HT1080 (cell line): Measurements from ENCODE around the gene ACKR1. TPM values are rescaled to one million over a fixed set of nuclear protein-coding genes. Genes with fewer than 3 reads are reported as not detected.

Experiments used
- DNase-seq: peaks from one replicate; pipeline ENCODE4 v3.0.0-alpha.2; 2015; ENCODE audit warnings: low read depth
- small RNA-seq: library from RNA; depleted of rRNA; stranded (forward); fragments of <200 nt; gene quantifications from one replicate; pipeline ENCODE3, GENCODE V24; 2014
- total RNA-seq: library from RNA; depleted of rRNA; stranded (reverse); fragments of >200 nt; shearing (Covaris generic); gene quantifications from 2 replicates; pipeline ENCODE4 v1.2.3, GENCODE V29; 2014; rRNA removed

The ACKR1 gene
- total RNA-seq, 1 experiment from 2014 or later, result not detected

GRCh38 chr1:159222075-159222865 is 17.6 kb downstream of the ACKR1 start:
- DNase-seq, result no peak

GRCh38 chr1:159223004-159223403 is 18.3 kb downstream of the ACKR1 start:
- no peak for DNase-seq

- DNase-seq, result no peak
These were observed 23.9 kb downstream of the ACKR1 start for GRCh38 chr1:159228554-159228953.

- peak; percentile 15 for DNase-seq
These were observed 24.7 kb downstream of the ACKR1 start for GRCh38 chr1:159229260-159229885.

- peak; percentile 55 for DNase-seq
These were observed 25.2 kb downstream of the ACKR1 start for GRCh38 chr1:159229896-159230295.

GRCh38 chr1:159239551-159240220 is 35.0 kb downstream of the ACKR1 start:
- peak; percentile 28 for DNase-seq

GRCh38 chr1:159247266-159247665 is 42.6 kb downstream of the ACKR1 start:
- peak; percentile 12 for DNase-seq

GRCh38 chr1:159248311-159248710 is 43.6 kb downstream of the ACKR1 start:
- no peak for DNase-seq

GRCh38 chr1:159250638-159251216 is 46.1 kb downstream of the ACKR1 start:
- peak; percentile 15 for DNase-seq

Small RNAs within 50 kb of the gene (small RNA-seq; reads per million reads assigned to genes)
- gene RNA5SP60, result not detected

Other genes starting within 250 kb of the ACKR1 start
- gene IFI16, start 195.0 kb upstream of the ACKR1 start, total RNA-seq, result 34.3 and 36.3 TPM in 2 replicates
- gene AIM2, start 128.1 kb upstream of the ACKR1 start, total RNA-seq, result 1.2 and 3.2 TPM in 2 replicates
- gene CADM3, start 33.3 kb upstream of the ACKR1 start, total RNA-seq, result 1.1 and 2.3 TPM in 2 replicates
- not detected in 2 replicates for gene FCER1A, start 97.5 kb downstream of the ACKR1 start, total RNA-seq
- gene OR10J4, start 227.3 kb downstream of the ACKR1 start, total RNA-seq, result not detected in 2 replicates
- gene OR10J1, start 234.8 kb downstream of the ACKR1 start, total RNA-seq, result not detected in 2 replicates